Measurements from ENCODE around the gene DAP. TPM values are rescaled to one million over a fixed set of nuclear protein-coding genes. Genes with fewer than 3 reads are reported as not detected.
"Not testable (repeated sequence)": the region's sequence is repeated elsewhere in the genome, so short reads cannot be mapped to it uniquely, and the experiment has no call there.

Gene DAP
- polyA plus RNA-seq, 3 donors, result 60.9 to 69.0 (median 62.3) TPM

GRCh38 chr5:10786835-10787234, 25.8 kb upstream of the DAP start:
- Histone ChIP-seq H3K27me3 (ENCODE audit: control insufficient read depth in 2 of 2, insufficient read depth in 2 of 2, low read length in 2 of 2) (no peaks in the 10 kb centered on the region), H3K4me3 (replicated peaks in 1 of 3; ENCODE audit: low read depth in 2 of 3, low read length in 3 of 3) (no peak overlapping the region), H3K9ac (ENCODE audit: insufficient read depth, low read length, poor library complexity, severe bottlenecking) (no peak overlapping the region), H3K4me1 (ENCODE audit: control insufficient read depth in 1 of 2, insufficient read depth in 2 of 2, low read length in 2 of 2) (no peaks in the 10 kb centered on the region), H3K27ac (ENCODE audit: low read depth in 1 of 2, low read length in 2 of 2) (no peak overlapping the region), H2AFZ (ENCODE audit: insufficient read depth, low read depth, low read length, poor library complexity, severe bottlenecking) (no peak overlapping the region), H3K9me3 (replicated peaks in 1 of 2; ENCODE audit: control insufficient read depth in 1 of 2, insufficient read depth in 1 of 2, low read length in 2 of 2) (no peaks in the 10 kb centered on the region), H3K79me2 (ENCODE audit: insufficient read depth, low read length) (no peaks in the 10 kb centered on the region), H3K4me2 (replicated peaks; ENCODE audit: extremely low read depth, low read length, poor library complexity, severe bottlenecking) (no peak overlapping the region), H4K20me1 (ENCODE audit: insufficient read depth, low read length) (no peaks in the 10 kb centered on the region), H3K36me3 (replicated peaks in 1 of 2; ENCODE audit: control insufficient read depth in 1 of 2, insufficient read depth in 2 of 2, low read length in 2 of 2) (no peaks in the 10 kb centered on the region)
- no peak for TF ChIP-seq CTCF (IDR thresholded peaks at IDR 0.05)
- 28% methylated on average over 2 of the region's 4 CpGs for WGBS (ENCODE audit: insufficient coverage)
- peaks cover 0 to 3% (median 2%) of the 10 kb centered on the region in 7 donors for H3K9me3 Mint-ChIP-seq
- H3K27ac Mint-ChIP-seq, result no peak overlapping the region
- intact Hi-C loops (cut with micrococcal nuclease), result no loop called here
- no peaks in the 10 kb centered on the region for H3K36me3 Mint-ChIP-seq
- no peak overlapping the region for H3K4me3 Mint-ChIP-seq
- H3K27me3 Mint-ChIP-seq (ENCODE audit: low read depth in 3 of 3), result no peaks in the 10 kb centered on the region
- H3K4me1 Mint-ChIP-seq, result peaks cover 4% of the 10 kb centered on the region
- peak in 2 of 3 donors; percentile 23 to 35 for DNase-seq

GRCh38 chr5:10780208-10780607, 19.2 kb upstream of the DAP start:
- H3K9me3 ChIP-seq (replicated peaks in 1 of 2; ENCODE audit: control insufficient read depth in 1 of 2, insufficient read depth in 1 of 2, low read length in 2 of 2); H3K4me3 ChIP-seq (replicated peaks in 1 of 3; ENCODE audit: low read depth in 2 of 3, low read length in 3 of 3); H3K4me1 Mint-ChIP-seq; H3K36me3 ChIP-seq (replicated peaks in 1 of 2; ENCODE audit: control insufficient read depth in 1 of 2, insufficient read depth in 2 of 2, low read length in 2 of 2); H3K4me1 ChIP-seq (ENCODE audit: control insufficient read depth in 1 of 2, insufficient read depth in 2 of 2, low read length in 2 of 2); intact Hi-C loops (cut with micrococcal nuclease); DNase-seq; H3K9ac ChIP-seq (ENCODE audit: insufficient read depth, low read length, poor library complexity, severe bottlenecking); H3K27me3 ChIP-seq (ENCODE audit: control insufficient read depth in 2 of 2, insufficient read depth in 2 of 2, low read length in 2 of 2); H3K36me3 Mint-ChIP-seq; H3K79me2 ChIP-seq (ENCODE audit: insufficient read depth, low read length); H3K27me3 Mint-ChIP-seq (ENCODE audit: low read depth in 3 of 3); H3K27ac ChIP-seq (ENCODE audit: low read depth in 1 of 2, low read length in 2 of 2); H3K4me3 Mint-ChIP-seq; H2AFZ ChIP-seq (ENCODE audit: insufficient read depth, low read depth, low read length, poor library complexity, severe bottlenecking); H3K4me2 ChIP-seq (replicated peaks; ENCODE audit: extremely low read depth, low read length, poor library complexity, severe bottlenecking); H4K20me1 ChIP-seq (ENCODE audit: insufficient read depth, low read length): not testable (repeated sequence)
- H3K9me3 Mint-ChIP-seq, result peaks cover 2 to 14% (median 5%) of the 10 kb centered on the region in 7 donors
- H3K27ac Mint-ChIP-seq, result peak overlapping the region in 1 of 7 donors; percentile 50
- 94% methylated on average over 6 of the region's 7 CpGs for WGBS (ENCODE audit: insufficient coverage)
